ENCODE results near the gene CYP19A1.
"Not testable (repeated sequence)": the region's sequence is repeated elsewhere in the genome, so short reads cannot be mapped to it uniquely, and the experiment has no call there.

The CYP19A1 gene

DNA sequence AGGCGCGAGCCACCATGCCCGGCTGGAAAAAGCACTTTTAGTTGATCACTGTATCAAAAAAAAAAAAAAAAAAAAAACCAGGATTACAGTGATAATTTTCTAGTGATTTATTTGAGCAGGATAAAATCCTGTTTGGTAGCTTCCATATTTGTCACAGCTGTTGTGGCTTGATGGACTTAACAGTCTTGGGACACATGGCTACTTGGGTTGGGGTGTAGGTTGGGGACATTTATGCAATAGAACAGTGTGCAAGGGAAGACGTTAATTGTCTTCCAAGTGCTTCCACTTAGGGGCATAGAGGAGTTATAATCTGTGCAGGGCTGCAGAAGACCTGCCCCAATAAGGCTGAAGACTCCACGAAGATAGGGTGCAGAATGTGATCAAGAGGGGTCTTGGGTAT, 136.8 kb downstream of the CYP19A1 start:
- no peak for DNase-seq

DNA sequence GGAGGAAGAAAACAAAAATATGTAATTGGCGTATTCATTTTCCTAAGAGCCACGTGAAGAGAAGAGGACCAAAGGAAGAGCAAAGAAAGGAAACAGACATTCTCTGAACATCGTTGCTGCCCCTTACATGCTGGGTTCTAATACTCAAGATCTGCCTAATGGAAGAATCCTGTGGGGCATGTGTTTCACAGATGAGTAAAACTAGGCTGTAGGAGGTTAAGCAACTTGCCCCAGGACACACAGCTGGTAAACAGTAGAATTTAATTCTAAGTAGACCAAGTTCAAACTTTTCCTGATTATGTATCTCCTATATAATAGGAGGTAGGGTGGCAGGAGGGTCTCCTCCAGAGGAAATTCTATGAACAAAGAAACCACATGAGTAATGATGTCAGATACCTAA, 137.6 kb downstream of the CYP19A1 start:
- DNase-seq, result no peak

DNA sequence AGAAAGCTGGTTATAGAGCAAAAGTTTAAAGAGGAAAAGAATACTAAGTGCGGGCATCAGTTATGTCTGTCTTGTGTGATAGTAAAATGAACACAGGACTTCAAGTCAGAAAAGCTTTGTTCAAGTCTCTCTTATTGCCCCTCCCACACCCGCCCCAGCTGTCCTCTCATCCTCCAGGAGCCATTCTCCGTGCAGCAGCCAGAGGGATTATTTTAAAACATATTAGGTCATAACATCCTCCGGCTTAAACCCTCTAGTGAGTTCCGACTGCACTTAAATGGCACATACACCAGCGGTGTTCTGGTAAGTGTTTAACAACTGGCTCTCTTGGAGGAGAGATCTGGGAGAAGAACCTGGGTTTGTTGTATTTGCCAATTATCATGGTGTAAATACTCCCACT, 138.9 kb downstream of the CYP19A1 start:
- no peak for DNase-seq

DNA sequence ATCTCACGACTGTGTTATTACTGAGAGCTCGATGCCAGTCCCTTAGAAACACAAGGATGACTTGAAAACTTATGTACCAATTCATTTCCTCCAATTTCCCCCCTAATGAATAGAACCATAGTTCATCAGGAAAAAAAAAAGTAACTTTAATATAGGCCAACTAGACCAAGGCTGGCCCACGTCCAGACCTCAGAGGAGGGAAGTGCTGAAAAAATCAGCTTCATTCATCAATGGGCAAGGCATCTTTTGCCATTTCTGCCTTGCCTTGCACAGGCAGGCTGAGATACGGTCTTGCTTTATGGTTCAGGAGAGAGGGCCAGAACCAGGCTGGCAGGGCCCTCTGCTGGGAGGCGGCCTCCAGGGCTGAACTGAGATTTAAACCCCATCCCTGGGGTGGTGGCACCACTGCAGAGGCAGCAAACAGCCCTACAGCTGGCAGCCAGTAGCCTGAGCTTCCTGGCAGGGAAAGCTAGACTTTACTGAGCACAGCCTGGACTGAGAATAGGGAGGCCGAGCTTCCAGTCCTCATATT, 139.6 kb downstream of the CYP19A1 start:
- DNase-seq, result no peak

DNA sequence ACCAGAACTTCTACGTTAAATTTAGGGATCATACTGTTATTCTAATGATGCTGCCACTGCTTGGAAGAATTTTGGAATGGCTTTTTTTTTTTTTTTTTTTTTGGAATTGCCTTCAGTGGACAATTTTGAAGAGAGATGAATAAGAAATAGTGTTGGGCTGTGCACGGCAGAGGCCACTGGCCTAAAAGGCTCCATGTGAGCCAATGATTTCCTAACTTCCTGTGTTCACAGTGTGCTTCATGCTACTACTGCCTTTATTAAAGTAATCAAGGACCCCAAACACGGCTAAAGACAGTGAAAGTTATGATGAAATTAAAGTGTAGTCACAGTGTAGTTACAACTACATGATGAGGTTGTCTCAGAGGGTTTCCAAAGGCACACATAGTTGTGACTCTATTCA, 142.9 kb downstream of the CYP19A1 start:
- no peak for DNase-seq

DNA sequence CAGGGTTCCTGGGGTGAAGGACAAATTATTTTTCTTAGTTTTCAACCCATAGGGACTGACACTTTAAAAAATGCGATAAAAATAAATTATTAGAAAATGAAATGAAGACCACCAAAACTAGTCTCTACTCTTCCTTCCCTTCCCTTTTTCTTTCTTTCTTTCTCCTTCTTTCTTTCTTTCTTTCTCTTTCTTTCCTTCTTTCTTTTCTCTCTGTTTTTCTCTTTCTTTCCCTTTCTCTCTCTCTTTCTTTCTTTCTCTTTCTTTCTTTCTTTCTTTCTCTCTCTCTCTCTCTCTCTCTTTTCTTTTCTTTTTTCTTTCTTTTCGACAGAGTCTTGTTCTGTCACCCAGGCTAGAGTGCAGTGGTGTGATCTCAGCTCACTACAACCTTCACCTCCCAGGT, 144.4 kb downstream of the CYP19A1 start:
- DNase-seq, result no peak

DNA sequence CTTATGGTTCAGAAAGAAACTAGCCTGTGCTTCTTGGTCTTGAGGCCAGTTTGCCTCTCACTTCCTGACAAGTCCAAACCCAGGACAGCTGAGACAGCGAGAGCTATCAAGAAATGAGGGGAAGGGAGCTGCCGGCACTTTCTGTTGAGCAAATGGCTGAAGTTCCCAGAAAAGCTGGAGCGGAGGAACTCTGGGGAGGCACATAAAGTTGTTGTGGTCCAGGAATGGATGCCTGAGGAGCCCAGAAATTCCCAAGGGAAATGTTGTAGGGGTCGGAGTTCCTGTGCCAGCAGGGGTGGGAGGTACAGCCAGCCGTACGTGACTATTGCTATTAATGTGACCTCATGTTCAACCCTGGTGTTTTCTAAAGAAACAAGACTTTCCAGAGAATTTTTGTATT, 144.9 kb downstream of the CYP19A1 start:
- DNase-seq, result no peak

DNA sequence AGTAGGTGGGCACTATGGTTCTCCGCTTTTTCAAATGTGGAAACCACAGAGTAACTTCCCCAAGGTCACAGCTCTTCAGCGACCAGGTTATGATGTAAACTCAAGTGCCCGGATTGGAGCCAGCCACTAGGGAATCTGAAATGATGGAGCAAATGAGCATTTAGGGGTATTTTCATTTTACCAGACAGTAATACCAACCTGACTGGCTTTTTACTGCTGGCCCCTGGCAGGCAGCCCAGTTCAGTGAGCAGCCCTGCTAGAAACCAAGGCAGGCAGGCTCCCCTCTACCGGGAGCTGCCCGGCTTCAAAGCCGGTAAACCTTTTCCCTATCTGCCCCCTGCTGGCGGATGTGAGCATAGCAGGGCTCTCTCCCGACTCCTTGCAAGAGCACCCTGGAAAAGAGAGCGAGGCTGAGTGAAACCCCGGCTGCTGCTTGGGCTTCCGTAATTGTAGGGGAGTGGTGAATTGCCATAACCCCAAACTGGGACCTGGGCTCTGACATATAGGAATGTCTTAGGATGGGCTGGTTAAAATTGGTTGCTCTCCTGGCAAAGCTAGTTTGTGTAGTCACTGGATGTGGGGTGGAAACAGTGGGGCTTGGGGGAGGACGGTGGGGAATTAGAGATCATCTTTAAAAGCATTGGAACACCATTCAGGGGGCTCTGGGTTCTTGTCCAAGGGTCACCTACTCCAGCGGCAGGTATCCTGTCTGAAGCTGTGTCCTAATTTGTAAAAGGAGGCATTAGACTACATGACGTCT, 145.7 kb downstream of the CYP19A1 start:
- peak; percentile 58 for DNase-seq

DNA sequence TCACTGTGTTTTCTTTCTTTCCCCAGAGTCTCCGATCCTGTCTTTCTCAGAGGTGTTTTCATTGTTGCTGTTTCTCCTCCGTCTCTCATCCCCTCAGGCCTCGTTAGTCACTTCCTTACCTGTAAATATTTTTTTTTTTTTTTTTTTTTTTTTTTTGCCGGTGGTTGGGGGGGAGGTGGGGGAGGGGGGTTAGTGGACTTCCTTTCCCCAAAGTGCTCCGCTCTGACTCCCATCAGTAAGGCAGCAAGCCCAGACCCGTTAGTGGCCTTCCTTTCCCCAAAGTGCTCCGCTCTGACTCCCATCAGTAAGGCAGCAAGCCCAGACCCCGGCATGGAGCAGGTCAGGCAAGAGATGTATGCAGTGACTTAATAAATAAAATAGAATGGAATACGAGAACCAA, 146.6 kb downstream of the CYP19A1 start:
- DNase-seq, result no peak

DNA sequence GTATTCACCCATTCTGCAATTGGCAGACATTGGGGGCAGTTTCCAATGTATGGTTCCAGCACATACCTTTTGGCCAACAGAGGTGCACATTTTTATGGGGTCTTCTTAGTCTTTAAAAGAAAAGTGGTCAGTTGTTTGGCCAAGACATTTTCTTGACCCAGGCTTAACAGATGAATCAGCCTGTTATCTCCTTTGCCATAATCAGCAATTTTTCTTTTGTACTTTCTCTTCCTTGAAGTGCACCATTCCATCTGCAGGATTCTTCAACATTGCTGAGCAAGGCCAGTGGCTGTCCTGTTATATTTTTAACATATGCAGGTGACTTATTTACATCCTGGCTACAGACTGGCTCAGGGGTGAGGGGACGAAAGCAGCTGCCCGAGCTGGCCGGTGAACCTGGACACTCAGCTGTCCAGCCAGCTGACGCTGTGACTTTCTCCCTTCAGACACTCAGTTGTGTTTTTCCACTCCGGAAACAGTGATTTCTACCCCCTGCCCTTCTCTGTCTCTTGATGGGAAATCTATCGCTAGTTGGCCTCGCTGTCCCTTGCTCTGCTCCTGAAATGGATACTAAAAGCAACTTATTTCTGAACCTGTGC, 147.2 kb downstream of the CYP19A1 start:
- no peak for DNase-seq

DNA sequence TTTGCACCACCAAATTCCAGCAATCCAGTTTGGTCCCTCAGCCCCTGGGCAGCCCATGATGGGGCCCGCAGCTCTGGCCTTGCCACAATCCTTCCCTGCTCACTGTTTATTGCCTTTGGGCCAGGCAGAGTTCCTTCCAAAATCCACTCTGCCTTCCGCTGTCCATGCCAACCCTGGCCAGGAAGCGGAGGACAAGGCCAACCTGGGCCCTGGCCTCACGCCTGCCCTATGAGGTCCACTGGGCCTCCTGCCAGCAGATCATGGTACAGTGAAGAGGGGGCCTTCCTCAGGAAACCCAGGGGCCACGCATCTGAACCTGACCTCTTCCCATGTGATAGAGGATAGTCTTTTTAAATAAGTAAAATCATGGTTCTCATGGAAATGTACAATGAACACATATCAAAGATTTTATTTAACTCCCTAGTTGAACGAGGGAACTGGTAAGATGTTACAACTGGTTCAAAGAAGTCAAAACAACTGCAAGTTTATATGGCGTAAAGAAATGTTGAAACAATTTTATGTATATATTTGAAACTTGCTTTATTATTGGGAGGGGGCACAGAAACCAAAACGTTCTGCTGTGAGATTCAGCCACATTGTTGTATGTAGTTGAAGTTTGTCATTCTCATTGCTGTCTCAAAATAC, 147.8 kb downstream of the CYP19A1 start:
- no peak for DNase-seq

DNA sequence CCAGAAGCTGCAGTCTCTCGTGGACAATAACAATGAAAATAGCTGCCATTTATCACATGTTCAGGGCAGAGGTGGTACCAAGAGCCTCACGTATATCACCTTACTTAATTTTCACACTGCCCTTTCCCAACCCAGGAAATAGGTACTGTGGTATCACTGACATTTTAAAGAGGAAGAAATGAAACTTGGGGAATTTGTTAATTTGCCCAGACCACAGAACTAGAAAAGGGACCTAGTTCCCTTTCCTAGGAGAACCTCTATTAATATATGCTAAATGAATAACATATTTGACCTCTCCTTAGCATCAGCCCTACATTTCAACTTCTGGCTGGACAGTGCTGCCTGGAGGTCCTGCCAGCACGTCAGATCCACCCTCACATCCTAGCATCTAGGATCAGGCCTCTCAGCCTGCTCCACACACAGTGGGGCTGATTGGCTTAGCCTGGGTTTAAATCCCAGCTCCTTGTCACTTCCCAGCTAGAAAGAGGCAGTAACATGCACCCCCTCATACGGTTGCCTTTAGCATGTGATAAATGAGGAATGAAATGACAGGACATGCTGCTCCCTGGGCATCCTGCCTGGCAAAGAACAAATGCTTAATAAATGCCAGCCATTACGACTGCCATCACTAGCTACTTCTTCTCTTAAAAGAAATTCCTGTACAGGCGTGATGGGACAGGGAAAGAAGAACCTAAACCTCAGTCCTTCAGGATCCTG, 148.6 kb downstream of the CYP19A1 start:
- no peak for DNase-seq

DNA sequence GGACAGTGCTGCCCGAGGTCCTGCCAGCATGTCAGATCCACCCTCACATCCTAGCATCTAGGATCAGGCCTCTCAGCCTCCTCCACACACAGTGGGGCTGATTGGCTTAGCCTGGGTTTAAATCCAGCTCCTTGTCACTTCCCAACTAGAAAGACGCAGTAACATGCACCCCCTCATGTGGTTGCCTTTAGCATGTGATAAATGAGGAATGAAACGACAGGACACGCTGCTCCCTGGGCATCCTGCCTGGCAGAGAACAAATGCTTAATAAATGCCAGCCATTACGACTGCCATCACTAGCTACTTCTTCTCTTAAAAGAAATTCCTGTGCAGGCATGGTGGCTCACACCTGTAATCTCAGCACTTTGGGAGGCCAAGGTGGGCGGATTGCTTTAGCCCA, 149.6 kb downstream of the CYP19A1 start:
- not testable (repeated sequence) for DNase-seq

DNA sequence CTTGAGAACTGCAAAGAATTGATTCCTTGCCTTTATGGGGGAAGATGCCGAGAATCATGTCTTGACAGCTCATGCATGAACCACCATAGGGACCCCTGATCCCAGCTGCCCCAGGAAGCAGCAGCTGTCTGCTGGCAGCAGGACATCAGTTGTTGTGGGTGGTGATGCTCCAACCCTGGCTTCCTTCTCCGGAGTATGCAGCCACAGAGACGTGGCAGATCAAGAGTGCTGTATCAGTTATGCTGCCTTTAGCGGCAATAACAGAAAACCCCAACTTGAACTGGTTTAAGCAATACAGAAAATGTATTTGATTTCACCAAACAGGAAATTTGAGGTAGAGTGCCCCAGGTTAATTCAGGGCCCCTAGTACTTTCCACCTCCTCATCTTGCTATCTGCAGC, 151.5 kb downstream of the CYP19A1 start:
- no peak for DNase-seq

DNA sequence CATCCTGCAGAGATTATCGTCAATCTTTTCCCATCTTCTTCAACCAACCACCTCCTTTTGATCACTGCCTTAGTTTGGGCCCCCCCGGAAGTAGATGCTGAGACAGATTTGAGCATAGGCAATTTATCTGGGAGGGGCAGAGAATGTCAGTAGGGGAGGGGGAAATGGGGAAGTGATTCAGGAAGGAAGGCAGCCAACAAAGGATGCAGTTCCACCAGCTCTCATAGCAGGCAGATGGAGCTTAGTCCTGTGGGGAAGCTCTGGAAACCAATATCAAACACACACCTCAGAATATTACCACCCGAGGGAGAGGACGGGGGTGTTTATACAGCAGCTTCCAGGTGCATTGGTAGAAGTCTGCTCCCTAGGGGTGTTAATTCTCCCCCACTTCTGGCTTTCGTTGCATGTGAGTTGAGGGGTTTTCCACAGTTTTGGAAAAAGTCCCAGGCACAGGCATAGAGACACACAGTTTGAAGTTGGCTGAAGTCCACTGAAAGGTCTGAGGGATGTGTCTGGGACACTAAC, 152.2 kb downstream of the CYP19A1 start:
- no peak for DNase-seq

DNA sequence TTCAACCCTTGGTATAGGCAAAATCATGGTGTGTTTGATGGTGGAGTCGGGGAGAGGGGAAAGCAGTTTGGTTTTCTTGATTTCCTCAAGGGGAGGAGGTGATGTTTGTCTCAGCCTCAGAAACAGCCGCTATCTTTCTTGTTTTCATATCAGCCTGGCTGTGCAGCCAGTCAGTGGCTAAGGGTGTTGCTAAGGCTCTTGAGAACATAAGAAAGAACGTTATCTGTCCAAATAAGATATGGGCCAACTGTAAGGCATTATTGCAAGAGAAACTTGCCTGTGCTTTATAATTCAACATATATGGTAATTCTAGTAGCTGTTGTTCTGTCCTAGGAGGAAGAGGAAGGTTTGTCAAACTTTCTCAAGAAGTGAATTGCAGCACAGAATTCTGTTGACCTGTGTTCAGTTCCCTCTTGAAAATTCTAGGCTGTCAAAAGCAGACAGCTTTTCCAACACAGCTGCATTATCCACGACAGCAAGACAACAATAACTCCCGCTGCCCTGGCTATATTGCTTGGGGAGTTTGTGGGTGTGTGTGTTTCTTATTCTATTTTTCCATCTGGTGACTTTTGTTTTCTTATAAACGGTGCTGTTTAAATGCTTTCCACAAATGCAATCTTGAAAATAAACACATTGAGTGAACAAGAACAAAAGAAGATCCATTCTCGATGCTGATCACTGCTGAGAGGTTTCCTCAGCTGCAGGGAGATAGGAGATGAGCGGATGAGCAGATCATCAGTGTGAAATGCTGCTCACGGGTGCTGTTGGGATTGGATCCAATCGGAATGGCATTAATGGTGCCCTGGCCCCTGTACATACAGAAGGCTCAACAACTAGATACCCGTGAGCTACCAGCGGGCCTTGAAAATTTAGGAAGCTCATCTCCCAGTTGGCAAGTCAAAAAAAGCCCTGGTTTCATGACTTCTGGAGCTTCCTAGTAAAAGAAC, 152.9 kb downstream of the CYP19A1 start:
- DNase-seq, result no peak

DNA sequence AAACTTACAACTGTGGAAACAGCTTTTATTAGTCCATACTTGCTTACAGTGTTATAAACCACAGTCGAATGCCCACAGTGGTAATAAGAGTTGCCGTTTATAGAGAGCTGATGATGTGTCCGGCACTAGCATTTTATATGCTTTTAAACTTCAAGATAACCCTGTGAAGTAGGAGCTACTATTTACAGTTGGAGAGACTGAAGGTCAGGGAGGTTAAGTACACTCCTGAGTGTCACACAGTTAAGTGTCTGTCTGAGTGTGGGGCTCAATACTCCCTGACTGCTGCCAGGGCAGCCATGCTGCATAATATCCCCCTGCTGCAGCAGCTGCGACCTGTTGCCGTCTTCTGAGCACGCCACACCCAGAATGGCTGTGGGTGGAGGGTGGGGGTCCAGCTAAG, 153.8 kb downstream of the CYP19A1 start:
- DNase-seq, result no peak

DNA sequence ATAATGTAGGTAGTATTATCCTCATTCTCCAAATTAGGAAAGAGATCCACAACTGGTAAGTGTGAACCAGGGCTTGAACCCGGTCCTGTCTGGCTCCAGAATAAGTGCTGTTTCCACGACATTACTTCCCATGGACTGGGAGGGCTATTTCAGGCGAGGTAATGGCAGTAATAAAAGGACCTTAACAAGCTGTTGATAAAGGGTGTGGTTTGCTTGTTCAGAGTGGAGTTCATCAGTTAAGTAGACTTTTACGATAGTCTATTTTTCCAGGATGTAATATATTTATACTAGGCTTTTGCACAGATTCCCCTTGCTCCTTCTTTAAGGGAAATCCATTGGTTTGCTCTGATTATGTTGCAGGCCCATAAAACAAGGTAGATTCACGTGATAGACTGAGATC, 155.3 kb downstream of the CYP19A1 start:
- no peak for DNase-seq

DNA sequence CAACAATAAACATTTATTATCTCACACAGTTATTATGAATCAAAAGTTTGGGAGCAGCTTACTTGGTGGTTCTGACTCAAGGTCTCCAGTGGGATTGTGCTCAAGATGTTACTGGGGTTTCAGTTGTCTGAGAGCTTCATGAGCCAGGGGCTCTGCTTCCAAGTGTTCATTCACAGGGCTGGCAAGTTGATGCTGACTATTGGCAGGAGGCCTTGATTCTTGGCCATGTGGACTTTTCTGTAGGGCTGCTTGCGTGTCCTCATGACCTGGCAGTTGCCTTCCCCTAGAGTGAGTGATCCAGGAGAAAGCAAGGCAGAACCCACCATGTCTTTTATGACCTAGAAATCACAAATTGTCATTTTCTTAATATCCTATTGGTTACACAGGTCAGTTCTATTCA, 156.5 kb downstream of the CYP19A1 start:
- DNase-seq, result no peak

DNA sequence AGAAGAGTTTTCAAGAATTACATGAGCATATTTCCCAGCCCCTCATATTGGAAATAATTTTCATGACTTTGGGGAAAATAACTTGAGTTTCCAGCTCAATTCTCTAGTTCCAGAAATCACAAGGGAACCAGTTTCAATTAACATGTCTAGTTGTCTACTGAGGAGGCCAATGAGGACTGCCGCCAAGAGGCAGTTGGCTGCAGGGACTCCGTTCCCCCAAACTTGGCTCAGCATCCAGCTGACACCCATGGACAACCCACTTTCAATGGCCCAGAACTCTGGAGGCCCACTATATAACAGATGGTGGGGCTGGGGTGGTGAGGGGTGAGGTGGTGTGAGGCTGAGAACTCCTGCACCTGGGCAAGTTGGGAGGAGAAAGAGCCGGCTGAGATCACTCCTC, 157.2 kb downstream of the CYP19A1 start:
- no peak for DNase-seq

DNA sequence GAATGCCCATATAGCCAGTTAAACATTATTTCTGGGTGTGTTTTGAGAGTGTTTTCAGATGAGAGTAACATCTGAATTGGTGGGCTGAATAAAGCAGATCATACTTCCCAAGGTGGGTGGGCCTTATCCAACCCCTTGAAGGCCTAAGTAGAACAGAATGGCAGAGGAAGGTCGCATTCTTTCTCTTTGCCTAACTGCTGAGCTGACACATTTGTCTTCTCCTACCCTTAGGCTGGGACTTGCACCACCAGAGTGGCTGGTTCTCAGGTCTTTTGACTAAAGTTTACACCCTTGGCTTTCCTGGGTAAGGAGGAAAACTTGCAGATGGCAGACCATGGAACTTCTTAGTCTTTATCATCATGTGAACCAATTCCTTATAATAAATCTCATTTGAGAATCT, 157.9 kb downstream of the CYP19A1 start:
- DNase-seq, result no peak

DNA sequence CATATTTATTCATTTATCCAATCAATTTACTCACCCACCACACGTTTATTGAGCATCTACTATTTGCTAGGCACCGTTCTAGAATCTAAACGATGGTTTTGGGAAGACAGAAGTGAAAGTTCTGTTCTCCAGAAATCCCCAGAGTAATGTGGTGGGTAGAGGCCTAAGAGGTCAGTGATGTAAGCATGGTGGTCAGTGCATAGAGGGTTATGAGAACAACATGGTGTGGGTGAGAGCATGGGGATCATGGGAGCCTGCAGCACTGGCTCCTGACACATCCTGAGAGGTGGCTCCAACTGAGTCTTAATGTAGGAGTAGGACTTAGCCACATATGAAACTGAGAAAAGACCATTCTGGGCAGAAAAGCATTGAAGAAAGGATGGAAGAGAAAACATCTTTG, 158.4 kb downstream of the CYP19A1 start:
- no peak for DNase-seq
